K562 treated with DMSO at 1 percent for 12 hours (cell line): ENCODE results near the gene MTRFR. TPM values are rescaled to one million over a fixed set of nuclear protein-coding genes. Genes with fewer than 3 reads are reported as not detected.

ENCODE experiments used
- total RNA-seq: library from RNA; unstranded; fragments of 300-600 nt; gene quantifications from 2 replicates; pipeline ENCODE4 v1.2.3, GENCODE V29; 2022; ENCODE audit not compliant: insufficient read depth

MTRFR gene
- 23.0 and 30.2 TPM in 2 replicates for total RNA-seq

GRCh38 chr12:123232807-123233504 is at the start of gene MTRFR, which contains the start of gene MPHOSPH9:
MTRFR (plus strand) TSS chr12:123233436; CDS start chr12:123253675, 20,239 bp downstream.
MPHOSPH9 (minus strand) TSS chr12:123233141; CDS start chr12:123230364, 2,777 bp downstream.

Other genes with a start within 250 kb of the MTRFR start
- 1.0 and 4.0 TPM in 2 replicates for gene PITPNM2, start 82.3 kb upstream of the MTRFR start, total RNA-seq
- gene MPHOSPH9, start 295 bp upstream of the MTRFR start, total RNA-seq, result 2.3 and 18.2 TPM in 2 replicates
- gene CDK2AP1, start 38.4 kb downstream of the MTRFR start, total RNA-seq, result 37.6 and 64.0 TPM in 2 replicates
- gene SBNO1, start 131.4 kb downstream of the MTRFR start, total RNA-seq, result 5.9 and 21.0 TPM in 2 replicates
- 48.7 and 93.1 TPM in 2 replicates for gene KMT5A, start 150.7 kb downstream of the MTRFR start, total RNA-seq
- gene RILPL2, start 203.2 kb downstream of the MTRFR start, total RNA-seq, result 5.2 and 6.2 TPM in 2 replicates
- gene SNRNP35, start 224.7 kb downstream of the MTRFR start, total RNA-seq, result 12.6 and 22.7 TPM in 2 replicates